Fibroblast of lung (primary cell): ENCODE measurements around the gene ASIC3. TPM values are rescaled to one million over a fixed set of nuclear protein-coding genes. Genes with fewer than 3 reads are reported as not detected.

Source experiments
- DNase-seq, 2 donors: peaks; one replicate each; pipeline versions ENCODE4 v3.0.0 to v3.0.0-alpha.2; 2010; ENCODE audit warnings: low read depth in 2 of 2
- H2AFZ ChIP-seq: 2 replicates; pipeline ENCODE4 v1.5.1; 2012; ENCODE audit warnings: low read length, control low read depth, inconsistent platforms
- H3K27ac ChIP-seq: 2 replicates; pipeline ENCODE4 v1.5.1; 2011; ENCODE audit warnings: low read length, control low read depth; ENCODE audit not compliant: insufficient read depth
- H3K27me3 ChIP-seq: 2 replicates; pipeline ENCODE4 v1.5.1; 2011; ENCODE audit warnings: mild to moderate bottlenecking, low read length; ENCODE audit not compliant: control insufficient read depth, insufficient read depth
- H3K36me3 ChIP-seq: 2 replicates; pipeline ENCODE4 v1.5.1; 2011; ENCODE audit warnings: low read length; ENCODE audit not compliant: control insufficient read depth, insufficient read depth
- H3K4me1 ChIP-seq: 2 replicates; pipeline ENCODE4 v1.5.1; 2011; ENCODE audit warnings: low read length; ENCODE audit not compliant: control insufficient read depth, insufficient read depth; ENCODE audit errors: extremely low read depth
- H3K4me2 ChIP-seq: 2 replicates; pipeline ENCODE4 v1.5.1; 2011; ENCODE audit warnings: low read length, control low read depth; ENCODE audit not compliant: insufficient read depth; ENCODE audit errors: extremely low read depth
- H3K4me3 ChIP-seq, 4 experiments: fragments of 200-600 bp in 1 of 4; sonication (generic) in 1 of 4; replicated peaks in 1 of 4; 2 replicates each; pipeline ENCODE4 v1.5.1; 2011 to 2016; ENCODE audit warnings: low read length in 4 of 4, low read depth in 3 of 4, mild to moderate bottlenecking in 3 of 4, control low read depth in 2 of 4, inconsistent platforms in 1 of 4, mixed read lengths in 1 of 4; ENCODE audit not compliant: insufficient read depth in 1 of 4; ENCODE audit errors: control extremely low read depth in 1 of 4
- H3K79me2 ChIP-seq: 2 replicates; pipeline ENCODE4 v1.5.1; 2012; ENCODE audit warnings: mild to moderate bottlenecking, low read length, inconsistent platforms; ENCODE audit not compliant: control insufficient read depth, insufficient read depth
- H3K9ac ChIP-seq: 2 replicates; pipeline ENCODE4 v1.5.1; 2011; ENCODE audit warnings: mild to moderate bottlenecking, low read length, control low read depth; ENCODE audit not compliant: insufficient read depth
- H3K9me3 ChIP-seq: 2 replicates; pipeline ENCODE4 v1.5.1; 2012; ENCODE audit warnings: low read depth, low read length; ENCODE audit not compliant: control insufficient read depth, insufficient read depth
- H4K20me1 ChIP-seq: 2 replicates; pipeline ENCODE4 v1.5.1; 2011; ENCODE audit warnings: low read length; ENCODE audit not compliant: control insufficient read depth, insufficient read depth; ENCODE audit errors: extremely low read depth
- CTCF ChIP-seq, 2 donors: IDR thresholded peaks in 1 of 2; conservative IDR thresholded peaks in 1 of 2; 1 replicate in 1 of 2; 2 replicates in 1 of 2; pipeline ENCODE4 v1.5.1; 2011 to 2012; ENCODE audit warnings: low read length in 2 of 2, control low read depth in 1 of 2, inconsistent platforms in 1 of 2, low read depth in 1 of 2, mild to moderate bottlenecking in 1 of 2
- EZH2 ChIP-seq: IDR thresholded peaks from 2 replicates; pipeline ENCODE4 v1.5.1; 2012; ENCODE audit warnings: low read length, control low read depth, mild to moderate bottlenecking; ENCODE audit errors: missing control alignments
- polyA plus RNA-seq, 2 donors: library from polyadenylated mRNA; depleted of rRNA in 1 of 2; stranded (reverse) in 1 of 2; unstranded in 1 of 2; fragments of >200 nt; gene quantifications; 2 replicates each; pipeline ENCODE4 v1.2.1, GENCODE V29; 2011 to 2012; ENCODE audit warnings: missing spikeins in 1 of 2
- total RNA-seq: library from RNA; depleted of rRNA; stranded (reverse); fragments of >200 nt; gene quantifications from 2 replicates; pipeline ENCODE4 v1.2.1, GENCODE V29; 2014

ASIC3 gene
- total and polyA plus RNA-seq, 2 donors (not counting 1 experiment from before 2014, with no cell fraction given), result 0.07 to 0.17 TPM

- H3K4me2 ChIP-seq, result peak within 1 kb of the TSS; percentile 77
- peak within 1 kb of the TSS; percentile 80 for H3K9ac ChIP-seq
- peak within 1 kb of the TSS; percentile 59 to 89 (median 71) for H3K4me3 ChIP-seq
- peak within 1 kb of the TSS; percentile 60 for H2AFZ ChIP-seq
- H3K27ac ChIP-seq, result peak within 1 kb of the TSS; percentile 87
- no peak for TF ChIP-seq EZH2
- peak; percentile 34 to 41 for TF ChIP-seq CTCF (conservative IDR thresholded peaks at IDR 0.05 in 1 of 2, IDR thresholded peaks at IDR 0.05 in 1 of 2; ENCODE audit: low read depth in 1 of 2, low read length in 2 of 2)
- peak; percentile 98 to 99 for DNase-seq
- H3K79me2 ChIP-seq, result peaks cover 2% of the 10 kb centered on the region
- peaks cover 3% of the 10 kb centered on the region for H3K27me3 ChIP-seq
- H4K20me1 ChIP-seq, result no peaks in the 10 kb centered on the region
- no peaks in the 10 kb centered on the region for H3K4me1 ChIP-seq
- no peaks in the 10 kb centered on the region for H3K9me3 ChIP-seq
- no peaks in the 10 kb centered on the region for H3K36me3 ChIP-seq
Observed at GRCh38 chr7:151028131-151028947, 20.0 kb upstream of the ASIC3 start, which contains the start of gene ABCB8. Gene ABCB8 (plus strand): TSS chr7:151028450. CDS start chr7:151028516, 66 bp downstream.

DNA sequence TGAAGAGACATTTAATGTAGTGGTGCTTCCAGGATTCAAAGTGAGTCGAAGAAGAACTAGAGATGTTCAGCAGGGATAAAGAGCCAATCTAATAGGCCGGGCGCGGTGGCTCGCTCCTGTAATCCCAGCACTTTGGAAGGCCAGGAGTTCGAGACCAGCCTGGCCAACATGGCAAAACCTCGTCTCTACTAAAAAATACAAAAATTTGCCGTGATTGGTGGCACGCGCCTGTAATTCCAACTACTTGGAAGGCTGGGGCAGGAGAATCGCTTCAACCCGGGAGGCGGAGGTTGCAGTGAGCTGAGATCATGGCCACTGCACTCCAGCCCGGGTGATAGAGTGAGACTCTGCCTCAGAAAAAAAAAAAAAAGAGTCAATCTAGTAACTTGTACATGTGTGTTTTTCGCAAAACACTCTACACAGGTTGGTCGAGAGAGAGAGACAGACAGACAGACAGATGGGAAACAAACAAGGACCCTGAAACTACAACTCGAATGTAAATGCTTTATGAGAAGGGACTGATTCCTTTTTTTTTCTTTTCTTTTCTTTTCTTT, 19.3 kb upstream of the ASIC3 start:
- Histone ChIP-seq H3K79me2 (peaks cover 2% of the 10 kb centered on the region), H3K9me3 (no peaks in the 10 kb centered on the region), H3K4me1 (no peaks in the 10 kb centered on the region), H3K27ac (peak overlapping the region; percentile 84), H3K4me2 (peak overlapping the region; percentile 76), H3K9ac (peak overlapping the region; percentile 80), H3K4me3 (peak overlapping the region; percentile 59 to 89 (median 71)), H2AFZ (no peak overlapping the region), H4K20me1 (no peaks in the 10 kb centered on the region), H3K27me3 (peaks cover 3% of the 10 kb centered on the region), H3K36me3 (no peaks in the 10 kb centered on the region)
- no peak for DNase-seq
- no peak for TF ChIP-seq CTCF (conservative IDR thresholded peaks at IDR 0.05 in 1 of 2, IDR thresholded peaks at IDR 0.05 in 1 of 2; ENCODE audit: low read depth in 1 of 2, low read length in 2 of 2)
- TF ChIP-seq EZH2, result no peak

- Histone ChIP-seq H3K79me2 (peaks cover 2% of the 10 kb centered on the region), H3K36me3 (peaks cover 9% of the 10 kb centered on the region), H3K4me1 (no peaks in the 10 kb centered on the region), H3K4me3 (no peak overlapping the region), H3K27me3 (no peaks in the 10 kb centered on the region), H3K4me2 (no peak overlapping the region), H3K27ac (no peak overlapping the region), H4K20me1 (no peaks in the 10 kb centered on the region), H3K9ac (no peak overlapping the region), H3K9me3 (no peaks in the 10 kb centered on the region), H2AFZ (no peak overlapping the region)
- TF ChIP-seq CTCF (conservative IDR thresholded peaks at IDR 0.05 in 1 of 2, IDR thresholded peaks at IDR 0.05 in 1 of 2; ENCODE audit: low read depth in 1 of 2, low read length in 2 of 2) (no peak), EZH2 (no peak)
- no peak for DNase-seq
Observed at GRCh38 chr7:151031011-151031410, 17.3 kb upstream of the ASIC3 start.
